K562 (cell line): ENCODE data around the gene RASSF7. TPM values are rescaled to one million over a fixed set of nuclear protein-coding genes. Genes with fewer than 3 reads are reported as not detected.

ENCODE experiments used
- BCOR ChIP-seq: fragments of 450-650 bp; IDR thresholded peaks from 2 replicates; pipeline ENCODE4 v1.6.1; 2016
- CBX3 ChIP-seq, 2 experiments: IDR thresholded peaks; 1 replicate in 1 of 2; 2 replicates in 1 of 2; pipeline ENCODE4 v1.6.1; 2012; ENCODE audit warnings: inconsistent platforms in 2 of 2, low read length in 2 of 2, borderline replicate concordance in 1 of 2, control low read depth in 1 of 2
- ETV5 ChIP-seq: sonication (generic); formaldehyde crosslinking; IDR thresholded peaks from 2 replicates; pipeline ENCODE4 v1.4.0; 2020; ENCODE audit warnings: low read depth, mild to moderate bottlenecking, missing genetic modification reagents
- FOXA1 ChIP-seq: fragments of 450-650 bp; IDR thresholded peaks from 2 replicates; pipeline ENCODE4 v1.6.1; 2016; ENCODE audit warnings: mild to moderate bottlenecking, borderline replicate concordance
- HDGF ChIP-seq: fragments of 450-650 bp; IDR thresholded peaks from 2 replicates; pipeline ENCODE4 v1.6.1; 2016
- MCM3 ChIP-seq: fragments of 450-650 bp; IDR thresholded peaks from 2 replicates; pipeline ENCODE4 v1.6.1; 2016
- NCOA2 ChIP-seq, 2 experiments: fragments of 450-650 bp; IDR thresholded peaks; 2 replicates each; pipeline ENCODE4 v1.6.1; 2018; ENCODE audit warnings: mild to moderate bottlenecking in 2 of 2, moderate library complexity in 1 of 2; ENCODE audit not compliant: partially characterized antibody in 2 of 2
- NEUROD1 ChIP-seq: fragments of 150-350 bp; IDR thresholded peaks from 2 replicates; pipeline ENCODE4 v1.6.1; 2014; ENCODE audit warnings: borderline replicate concordance, low read length, low read depth; ENCODE audit not compliant: partially characterized antibody
- NFRKB ChIP-seq: fragments of 450-650 bp; IDR thresholded peaks from 2 replicates; pipeline ENCODE4 v1.6.1; 2016; ENCODE audit warnings: low read depth
- POLR2A ChIP-seq: fragments of 450-650 bp; conservative IDR thresholded peaks from 2 replicates; pipeline ENCODE4 v1.6.1; 2016
- RNF2 ChIP-seq: sonication (generic); IDR thresholded peaks from 2 replicates; pipeline ENCODE4 v1.6.1; 2016
- SETDB1 ChIP-seq: IDR thresholded peaks from one replicate; pipeline ENCODE4 v1.6.1; 2012; ENCODE audit warnings: low read length, control low read depth, inconsistent platforms
- SMAD3 ChIP-seq: fragments of 450-650 bp; formaldehyde crosslinking; conservative IDR thresholded peaks from 2 replicates; pipeline ENCODE4 v1.4.0; 2020; ENCODE audit warnings: mild to moderate bottlenecking
- TFAM ChIP-seq: fragments of 250-450 bp; sonication (Bioruptor Pico); conservative IDR thresholded peaks from 2 replicates; pipeline ENCODE4 v1.5.0; 2021; ENCODE audit warnings: mild to moderate bottlenecking, moderate library complexity
- TRIM28 ChIP-seq: fragments of 450-650 bp; IDR thresholded peaks from 2 replicates; pipeline ENCODE4 v1.6.1; 2017
- YY1 ChIP-seq, 3 experiments: IDR thresholded peaks; 2 replicates each; pipeline ENCODE4 v1.6.1; 2011; ENCODE audit warnings: low read length in 2 of 3, mild to moderate bottlenecking in 2 of 3, moderate library complexity in 2 of 3, borderline replicate concordance in 1 of 3, control low read depth in 1 of 3, low read depth in 1 of 3; ENCODE audit not compliant: insufficient read depth in 3 of 3, insufficient replicate concordance in 2 of 3, control insufficient read depth in 1 of 3, insufficient read length in 1 of 3; ENCODE audit errors: extremely low read depth in 1 of 3
- ZNF12 ChIP-seq: sonication (generic); formaldehyde crosslinking; IDR thresholded peaks from 2 replicates; pipeline ENCODE4 v1.4.0; 2020; ENCODE audit warnings: mild to moderate bottlenecking, missing genetic modification reagents
- ZNF197 ChIP-seq: fragments of 200-800 bp; sonication (Bioruptor generic); IDR thresholded peaks from 2 replicates; pipeline ENCODE4 v1.6.1; 2016; ENCODE audit warnings: low read depth, missing genetic modification characterization, missing compliant biosample characterization
- ZNF512 ChIP-seq: IDR thresholded peaks from 2 replicates; pipeline ENCODE4 v1.6.1; 2016; ENCODE audit warnings: missing genetic modification characterization, missing compliant biosample characterization
- ZNF707 ChIP-seq: fragments of 250-450 bp; sonication (Bioruptor Pico); conservative IDR thresholded peaks from 2 replicates; pipeline ENCODE4 v1.8.0; 2022; ENCODE audit warnings: inconsistent platforms, mild to moderate bottlenecking, moderate library complexity
- ZNF76 ChIP-seq: fragments of 250-450 bp; sonication (Bioruptor Pico); IDR thresholded peaks from 2 replicates; pipeline ENCODE4 v1.4.0; 2020; ENCODE audit warnings: mild to moderate bottlenecking, moderate library complexity, borderline replicate concordance
- polyA plus RNA-seq, 8 experiments: library from polyadenylated mRNA; depleted of rRNA in 4 of 8; stranded (reverse) in 5 of 8; unstranded in 3 of 8; fragments of >200 nt; fragmentation: Nextera tagmentation in 2 of 8; fragmentation: Illumina TruSeq in 1 of 8; extraction: Ambion mirVana in 2 of 8; extraction: Trizol in 1 of 8; gene quantifications; 2 replicates each; pipeline versions ENCODE4 v1.2.1 to v1.2.3, GENCODE V29; 2011 to 2014; ENCODE audit warnings: inconsistent platforms in 1 of 8, missing spikeins in 1 of 8
- total RNA-seq, 7 experiments: library from RNA; depleted of rRNA in 6 of 7; stranded (reverse); fragments of >200 nt in 6 of 7; fragmentation: Illumina TruSeq in 2 of 7; extraction: Trizol in 2 of 7; gene quantifications; 2 replicates each; pipeline versions ENCODE4 v1.2.1 to v1.2.3, GENCODE V29; 2011 to 2021; ENCODE audit warnings: low replicate concordance in 1 of 7
- TF ChIP-seq, protein P1 (sequence below): fragments of 250-450 bp; sonication (Bioruptor Pico); IDR thresholded peaks from 2 replicates; pipeline ENCODE4 v1.4.0; 2020; ENCODE audit warnings: borderline replicate concordance
- TF ChIP-seq, protein P2 (sequence below), 2 experiments: fragments of 450-650 bp; conservative IDR thresholded peaks; 2 replicates each; pipeline ENCODE4 v1.6.1; 2017; ENCODE audit warnings: mild to moderate bottlenecking in 2 of 2, moderate library complexity in 2 of 2
- TF ChIP-seq, protein P3 (sequence below): fragments of 250-450 bp; sonication (Bioruptor Pico); IDR thresholded peaks from 2 replicates; pipeline ENCODE4 v1.8.0; 2022; ENCODE audit warnings: moderate library complexity, mild to moderate bottlenecking, inconsistent platforms

RASSF7 gene
- total and polyA plus RNA-seq, 9 of the 15 experiments (the other 6 are each of a cell fraction or from before 2014, with no cell fraction given), result 0.41 to 45.2 (median 18.6) TPM

DNA sequence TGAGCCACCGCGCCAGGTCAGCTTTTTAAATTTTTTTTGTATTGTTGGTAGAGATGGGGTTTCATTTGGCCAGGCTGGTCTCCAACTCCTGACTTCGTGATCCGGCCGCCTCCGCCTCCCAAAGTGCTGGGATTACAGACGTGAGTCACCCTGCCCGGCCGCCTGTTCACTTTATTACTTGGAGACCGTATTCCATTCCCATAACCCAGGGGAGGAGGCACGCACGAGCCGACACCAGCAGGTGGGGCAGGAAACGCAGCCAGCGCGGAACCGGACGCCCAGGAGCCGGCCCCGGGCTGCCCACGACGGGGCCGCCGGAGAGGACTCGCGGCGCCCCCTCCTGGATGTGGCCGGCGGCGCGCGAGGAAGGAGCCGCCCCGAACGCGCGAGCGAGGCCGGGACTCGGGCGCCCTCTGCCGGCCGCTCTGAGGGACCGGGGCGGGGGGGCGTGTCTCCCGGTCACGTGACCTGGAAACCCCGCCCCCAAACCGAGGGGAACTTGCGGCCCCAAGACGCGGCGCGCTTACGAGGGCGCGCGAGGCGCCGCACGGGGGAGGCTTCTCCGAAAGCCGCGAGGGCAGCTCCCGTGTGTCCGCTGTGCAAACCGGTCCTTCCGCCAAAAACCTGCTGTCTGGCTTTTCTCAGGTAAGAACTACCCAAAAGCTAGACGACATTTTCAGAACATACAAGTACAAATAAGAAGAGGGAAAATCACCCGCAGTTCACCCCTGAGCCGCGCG is 42.1 kb upstream of the RASSF7 start (continued):
- no peak for TF ChIP-seq SETDB1
- TF ChIP-seq YY1 (IDR thresholded peaks at IDR 0.05; ENCODE audit: borderline replicate concordance in 1 of 3, control insufficient read depth in 1 of 3, extremely low read depth in 1 of 3, insufficient read depth in 3 of 3, insufficient read length in 1 of 3, insufficient replicate concordance in 2 of 3, low read depth in 1 of 3, low read length in 2 of 3), result peak in 2 of 3 experiments; percentile 28 to 74
- peak; percentile 89 for TF ChIP-seq RNF2
- 0 out of 2 replicates have a peak, but pooled peaks have one; percentile 5 for TF ChIP-seq BCOR
- TF ChIP-seq FOXA1, result no peak
- 0 out of 2 replicates have a peak, but pooled peaks have one; percentile 53 for TF ChIP-seq ZNF12 (CRISPR knock-in tag)
- no peak for TF ChIP-seq HDGF
- TF ChIP-seq ETV5 (CRISPR knock-in tag), result peak; percentile 73; the same call in 1 of the 2 replicates
- no peak for TF ChIP-seq TFAM
- no peak for TF ChIP-seq ZNF197 (CRISPR knock-in tag)
- no peak for TF ChIP-seq MCM3
- peak; percentile 63; the same call in 1 of the 2 replicates for TF ChIP-seq POLR2A
- TF ChIP-seq SMAD3, result 0 out of 2 replicates have a peak, but pooled peaks have one; percentile 7
- TF ChIP-seq, protein P1, sequence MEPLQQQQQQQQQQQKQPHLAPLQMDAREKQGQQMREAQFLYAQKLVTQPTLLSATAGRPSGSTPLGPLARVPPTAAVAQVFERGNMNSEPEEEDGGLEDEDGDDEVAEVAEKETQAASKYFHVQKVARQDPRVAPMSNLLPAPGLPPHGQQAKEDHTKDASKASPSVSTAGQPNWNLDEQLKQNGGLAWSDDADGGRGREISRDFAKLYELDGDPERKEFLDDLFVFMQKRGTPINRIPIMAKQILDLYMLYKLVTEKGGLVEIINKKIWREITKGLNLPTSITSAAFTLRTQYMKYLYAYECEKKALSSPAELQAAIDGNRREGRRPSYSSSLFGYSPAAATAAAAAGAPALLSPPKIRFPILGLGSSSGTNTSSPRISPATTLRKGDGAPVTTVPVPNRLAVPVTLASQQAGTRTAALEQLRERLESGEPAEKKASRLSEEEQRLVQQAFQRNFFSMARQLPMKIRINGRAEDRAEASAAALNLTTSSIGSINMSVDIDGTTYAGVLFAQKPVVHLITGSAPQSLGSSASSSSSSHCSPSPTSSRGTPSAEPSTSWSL, result no peak
- TF ChIP-seq NEUROD1, result peak; percentile 19
- no peak for TF ChIP-seq NFRKB
- peak in 1 of 2 experiments; percentile 57; a peak in 1 of 3 replicates for TF ChIP-seq CBX3 (IDR thresholded peaks at IDR 0.05; ENCODE audit: borderline replicate concordance in 1 of 2, low read length in 2 of 2)
- TF ChIP-seq TRIM28, result peak; percentile 20; the same call in 1 of the 2 replicates
- TF ChIP-seq, protein P2, sequence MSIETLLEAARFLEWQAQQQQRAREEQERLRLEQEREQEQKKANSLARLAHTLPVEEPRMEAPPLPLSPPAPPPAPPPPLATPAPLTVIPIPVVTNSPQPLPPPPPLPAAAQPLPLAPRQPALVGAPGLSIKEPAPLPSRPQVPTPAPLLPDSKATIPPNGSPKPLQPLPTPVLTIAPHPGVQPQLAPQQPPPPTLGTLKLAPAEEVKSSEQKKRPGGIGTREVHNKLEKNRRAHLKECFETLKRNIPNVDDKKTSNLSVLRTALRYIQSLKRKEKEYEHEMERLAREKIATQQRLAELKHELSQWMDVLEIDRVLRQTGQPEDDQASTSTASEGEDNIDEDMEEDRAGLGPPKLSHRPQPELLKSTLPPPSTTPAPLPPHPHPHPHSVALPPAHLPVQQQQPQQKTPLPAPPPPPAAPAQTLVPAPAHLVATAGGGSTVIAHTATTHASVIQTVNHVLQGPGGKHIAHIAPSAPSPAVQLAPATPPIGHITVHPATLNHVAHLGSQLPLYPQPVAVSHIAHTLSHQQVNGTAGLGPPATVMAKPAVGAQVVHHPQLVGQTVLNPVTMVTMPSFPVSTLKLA (conservative IDR thresholded peaks at IDR 0.05), result peak; percentile 72 to 83
- TF ChIP-seq, protein P3, sequence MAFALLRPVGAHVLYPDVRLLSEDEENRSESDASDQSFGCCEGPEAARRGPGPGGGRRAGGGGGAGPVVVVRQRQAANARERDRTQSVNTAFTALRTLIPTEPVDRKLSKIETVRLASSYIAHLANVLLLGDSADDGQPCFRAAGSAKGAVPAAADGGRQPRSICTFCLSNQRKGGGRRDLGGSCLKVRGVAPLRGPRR, result no peak; the same call in 1 of the 2 replicates
- TF ChIP-seq NCOA2 (IDR thresholded peaks at IDR 0.05; ENCODE audit: partially characterized antibody in 2 of 2), result no peak
- TF ChIP-seq ZNF76 (CRISPR knock-in tag), result no peak
- 0 out of 2 replicates have a peak, but pooled peaks have one; percentile 41 for TF ChIP-seq ZNF707 (CRISPR knock-in tag)
- TF ChIP-seq ZNF512 (tag), result no peak
